ENCODE data around the gene HADH. TPM values are rescaled to one million over a fixed set of nuclear protein-coding genes. Genes with fewer than 3 reads are reported as not detected.
A peak's percentile ranks its signal among the peaks of the same experiment; 100 is the strongest.

HADH gene
- total RNA-seq, 1 donor from 2014 or later: 22.8 TPM

- no peak overlapping the region for H3K27ac Mint-ChIP-seq
- no peak overlapping the region for H3K4me3 Mint-ChIP-seq
- ChIA-PET POLR2A (no interaction called here), CTCF (interaction anchor here (0.6 kb wide), 1 partner anchor 20 kb away, joined by 3 read pairs; no protein-coding TSS in a partner anchor)
- intact Hi-C loops (cut with micrococcal nuclease): no loop called here
- H3K4me1 Mint-ChIP-seq: no peaks in the 10 kb centered on the region
- TF ChIP-seq CTCF (IDR thresholded peaks at IDR 0.05): no peak
- no peaks in the 10 kb centered on the region for H3K27me3 Mint-ChIP-seq
- H3K9me3 Mint-ChIP-seq: no peaks in the 10 kb centered on the region
- DNase-seq (no peak), ATAC-seq (ENCODE audit: low read depth) (no peak)
- peaks cover 56% of the 10 kb centered on the region for H3K36me3 Mint-ChIP-seq (ENCODE audit: low read depth)
These were observed 23.6 kb downstream of the HADH start for GRCh38 chr4:108013327-108013726.

- no peak for DNase-seq
- TF ChIP-seq CTCF (IDR thresholded peaks at IDR 0.05): no peak
- POLR2A ChIA-PET: no interaction called here
- CTCF ChIA-PET: no interaction called here
- H3K27ac Mint-ChIP-seq: no peak overlapping the region
- no peaks in the 10 kb centered on the region for H3K27me3 Mint-ChIP-seq
- H3K4me1 Mint-ChIP-seq: peaks cover 2% of the 10 kb centered on the region
- no peak for ATAC-seq (ENCODE audit: low read depth)
- peaks cover 59% of the 10 kb centered on the region for H3K36me3 Mint-ChIP-seq (ENCODE audit: low read depth)
- no peak overlapping the region for H3K4me3 Mint-ChIP-seq
- no peaks in the 10 kb centered on the region for H3K9me3 Mint-ChIP-seq
- intact Hi-C loops (cut with micrococcal nuclease): no loop called here
These were observed 24.3 kb downstream of the HADH start for GRCh38 chr4:108013955-108014354.

GRCh38 chr4:108018040-108018883, 28.6 kb downstream of the HADH start:
- H3K36me3 Mint-ChIP-seq (ENCODE audit: low read depth): peaks cover 60% of the 10 kb centered on the region
- H3K4me3 Mint-ChIP-seq: no peak overlapping the region
- peak; percentile 47 for ATAC-seq (ENCODE audit: low read depth)
- intact Hi-C loops (cut with micrococcal nuclease): loop anchor here (1.0 to 2.0 kb wide), 3 partner anchors 163 to 1959 kb away; no protein-coding TSS in a partner anchor
- DNase-seq: peak; percentile 45
- H3K9me3 Mint-ChIP-seq: no peaks in the 10 kb centered on the region
- H3K27me3 Mint-ChIP-seq: no peaks in the 10 kb centered on the region
- H3K4me1 Mint-ChIP-seq: peaks cover 2% of the 10 kb centered on the region
- no peak overlapping the region for H3K27ac Mint-ChIP-seq
- no peak for TF ChIP-seq CTCF (IDR thresholded peaks at IDR 0.05)
- CTCF ChIA-PET: interaction anchor here (0.6 to 5.3 kb wide), 20 partner anchors 11 to 1960 kb away, joined by 3 to 89 read pairs (median 4); no protein-coding TSS in a partner anchor
- POLR2A ChIA-PET: no interaction called here

GRCh38 chr4:108018884-108019187, 29.1 kb downstream of the HADH start:
- H3K36me3 Mint-ChIP-seq (ENCODE audit: low read depth): peaks cover 66% of the 10 kb centered on the region
- no peaks in the 10 kb centered on the region for H3K9me3 Mint-ChIP-seq
- intact Hi-C loops (cut with micrococcal nuclease): loop anchor here (1.0 to 2.0 kb wide), 3 partner anchors 162 to 1958 kb away; no protein-coding TSS in a partner anchor
- no peak for DNase-seq
- ChIA-PET POLR2A (no interaction called here), CTCF (interaction anchor here (0.6 to 5.3 kb wide), 20 partner anchors 10 to 1959 kb away, joined by 3 to 89 read pairs (median 4); no protein-coding TSS in a partner anchor)
- ATAC-seq (ENCODE audit: low read depth): no peak
- no peak overlapping the region for H3K4me3 Mint-ChIP-seq
- TF ChIP-seq CTCF (IDR thresholded peaks at IDR 0.05): no peak
- H3K27ac Mint-ChIP-seq: no peak overlapping the region
- peaks cover 2% of the 10 kb centered on the region for H3K4me1 Mint-ChIP-seq
- no peaks in the 10 kb centered on the region for H3K27me3 Mint-ChIP-seq

- no peak overlapping the region for H3K27ac Mint-ChIP-seq
These were observed 34.6 kb downstream of the HADH start for GRCh38 chr4:108024085-108024877.

More at GRCh38 chr4:108024085-108024877, 34.6 kb downstream of the HADH start:
- Mint-ChIP-seq H3K9me3 (no peaks in the 10 kb centered on the region), H3K4me1 (no peaks in the 10 kb centered on the region), H3K27me3 (no peaks in the 10 kb centered on the region), H3K36me3 (ENCODE audit: low read depth) (peaks cover 82% of the 10 kb centered on the region), H3K4me3 (no peak overlapping the region)
- no peak for ATAC-seq (ENCODE audit: low read depth)
- DNase-seq: no peak
- ChIA-PET CTCF (no interaction called here), POLR2A (no interaction called here)
- intact Hi-C loops (cut with micrococcal nuclease): no loop called here
- TF ChIP-seq CTCF (IDR thresholded peaks at IDR 0.05): no peak

All from activated B cell treated with CpG ODN at 0.5 μM for 24 hours (primary cell).